Testis (tissue), 2 donors: ENCODE measurements around the gene SDC3.

Source experiments
- POLR2A ChIP-seq: fragments of 450-650 bp; IDR thresholded peaks from one replicate; pipeline ENCODE4 v1.6.1; 2017; ENCODE audit warnings: antibody characterized with exemption, mild to moderate bottlenecking, moderate library complexity
- TF ChIP-seq, protein P1 (sequence below), 3 experiments: fragments of 450-650 bp in 2 of 3; fragments of 200-600 bp in 1 of 3; sonication (generic) in 1 of 3; IDR thresholded peaks; one replicate each; pipeline ENCODE4 v1.5.1; 2016 to 2019; ENCODE audit warnings: antibody characterized with exemption in 3 of 3, mild to moderate bottlenecking in 2 of 3, moderate library complexity in 1 of 3

DNA sequence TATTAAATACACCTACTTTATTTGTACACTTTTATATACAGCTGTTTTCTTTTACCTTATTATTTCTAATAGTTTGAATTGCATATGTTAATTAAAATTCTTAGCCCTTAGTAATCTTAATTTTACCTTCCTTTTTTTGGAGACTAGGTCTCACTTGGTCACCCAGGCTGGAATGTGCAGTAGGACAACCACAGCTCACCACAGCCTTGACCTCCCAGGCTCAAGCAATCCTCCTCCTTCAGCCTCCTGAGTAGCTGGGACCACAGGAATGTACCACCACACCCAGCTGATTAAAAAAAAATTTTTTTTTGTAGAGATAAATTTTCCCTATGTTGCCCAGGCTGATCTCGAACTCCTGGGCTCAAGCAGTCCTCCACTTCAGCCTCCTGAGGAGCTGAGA lies 15.0 kb upstream of the SDC3 start:
- TF ChIP-seq, protein P1, sequence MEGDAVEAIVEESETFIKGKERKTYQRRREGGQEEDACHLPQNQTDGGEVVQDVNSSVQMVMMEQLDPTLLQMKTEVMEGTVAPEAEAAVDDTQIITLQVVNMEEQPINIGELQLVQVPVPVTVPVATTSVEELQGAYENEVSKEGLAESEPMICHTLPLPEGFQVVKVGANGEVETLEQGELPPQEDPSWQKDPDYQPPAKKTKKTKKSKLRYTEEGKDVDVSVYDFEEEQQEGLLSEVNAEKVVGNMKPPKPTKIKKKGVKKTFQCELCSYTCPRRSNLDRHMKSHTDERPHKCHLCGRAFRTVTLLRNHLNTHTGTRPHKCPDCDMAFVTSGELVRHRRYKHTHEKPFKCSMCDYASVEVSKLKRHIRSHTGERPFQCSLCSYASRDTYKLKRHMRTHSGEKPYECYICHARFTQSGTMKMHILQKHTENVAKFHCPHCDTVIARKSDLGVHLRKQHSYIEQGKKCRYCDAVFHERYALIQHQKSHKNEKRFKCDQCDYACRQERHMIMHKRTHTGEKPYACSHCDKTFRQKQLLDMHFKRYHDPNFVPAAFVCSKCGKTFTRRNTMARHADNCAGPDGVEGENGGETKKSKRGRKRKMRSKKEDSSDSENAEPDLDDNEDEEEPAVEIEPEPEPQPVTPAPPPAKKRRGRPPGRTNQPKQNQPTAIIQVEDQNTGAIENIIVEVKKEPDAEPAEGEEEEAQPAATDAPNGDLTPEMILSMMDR (IDR thresholded peaks at IDR 0.05), result no peak
- no peak for TF ChIP-seq POLR2A
